ENCODE data around the gene TOMM70. TPM values are rescaled to one million over a fixed set of nuclear protein-coding genes. Genes with fewer than 3 reads are reported as not detected.

Gene TOMM70
- total and polyA plus RNA-seq, 3 donors from 2014 or later = 32.9 to 43.3 (median 35.4) TPM

GRCh38 chr3:100402256-100402655 lies 1.4 kb upstream of the TOMM70 start:
- Histone ChIP-seq H3K27me3 (no peaks in the 10 kb centered on the region), H3K9me3 (no peaks in the 10 kb centered on the region), H3K36me3 (ENCODE audit: low read depth, missing control alignments) (no peaks in the 10 kb centered on the region), H3K27ac (no peak overlapping the region), H3K4me3 (peak overlapping the region; percentile 87 to 94), H3K4me1 (peaks cover 19% of the 10 kb centered on the region)
- no peak for DNase-seq
- TF ChIP-seq POLR2A (IDR thresholded peaks at IDR 0.05) = no peak
- TF ChIP-seq, protein P1, sequence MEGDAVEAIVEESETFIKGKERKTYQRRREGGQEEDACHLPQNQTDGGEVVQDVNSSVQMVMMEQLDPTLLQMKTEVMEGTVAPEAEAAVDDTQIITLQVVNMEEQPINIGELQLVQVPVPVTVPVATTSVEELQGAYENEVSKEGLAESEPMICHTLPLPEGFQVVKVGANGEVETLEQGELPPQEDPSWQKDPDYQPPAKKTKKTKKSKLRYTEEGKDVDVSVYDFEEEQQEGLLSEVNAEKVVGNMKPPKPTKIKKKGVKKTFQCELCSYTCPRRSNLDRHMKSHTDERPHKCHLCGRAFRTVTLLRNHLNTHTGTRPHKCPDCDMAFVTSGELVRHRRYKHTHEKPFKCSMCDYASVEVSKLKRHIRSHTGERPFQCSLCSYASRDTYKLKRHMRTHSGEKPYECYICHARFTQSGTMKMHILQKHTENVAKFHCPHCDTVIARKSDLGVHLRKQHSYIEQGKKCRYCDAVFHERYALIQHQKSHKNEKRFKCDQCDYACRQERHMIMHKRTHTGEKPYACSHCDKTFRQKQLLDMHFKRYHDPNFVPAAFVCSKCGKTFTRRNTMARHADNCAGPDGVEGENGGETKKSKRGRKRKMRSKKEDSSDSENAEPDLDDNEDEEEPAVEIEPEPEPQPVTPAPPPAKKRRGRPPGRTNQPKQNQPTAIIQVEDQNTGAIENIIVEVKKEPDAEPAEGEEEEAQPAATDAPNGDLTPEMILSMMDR (IDR thresholded peaks at IDR 0.05) = no peak
- intact Hi-C loops (cut with DNase I; ENCODE audit: low total_unique reads) = no loop called here
- 13 to 14% methylated on average over 2 of the region's 2 CpGs for WGBS, 2 donors

DNA sequence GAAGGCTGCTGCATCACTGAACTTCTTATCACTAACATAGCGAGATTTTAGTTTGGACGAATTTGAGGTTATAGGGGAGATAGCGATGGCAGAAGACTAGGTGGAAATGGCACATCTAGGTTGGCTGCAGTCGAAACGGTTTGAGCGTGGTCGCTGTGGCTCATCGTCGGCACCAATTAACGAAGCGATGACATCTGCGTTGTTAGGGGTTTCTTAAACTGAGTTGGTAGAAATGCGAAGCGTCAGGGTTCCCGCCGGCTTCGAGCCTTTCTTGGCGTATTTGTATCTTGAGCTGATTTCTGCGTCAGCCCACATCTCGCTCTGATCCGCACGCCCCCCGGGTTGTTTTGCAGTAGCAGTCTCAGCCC lies 769 bp upstream of the TOMM70 start:
- no peak for TF ChIP-seq POLR2A (IDR thresholded peaks at IDR 0.05)
- TF ChIP-seq, protein P1 (IDR thresholded peaks at IDR 0.05) = no peak
- intact Hi-C loops (cut with DNase I; ENCODE audit: low total_unique reads) = no loop called here
- Histone ChIP-seq H3K4me1 (peaks cover 19% of the 10 kb centered on the region), H3K9me3 (no peaks in the 10 kb centered on the region), H3K4me3 (peak overlapping the region; percentile 87 to 94), H3K27ac (peak overlapping the region; percentile 78 to 88), H3K36me3 (ENCODE audit: low read depth, missing control alignments) (no peaks in the 10 kb centered on the region), H3K27me3 (no peaks in the 10 kb centered on the region)
- peak; percentile 35 for DNase-seq
- 0 to 1% methylated on average over 23 of the region's 23 CpGs for WGBS, 2 donors

GRCh38 chr3:100400419-100400779 lies 490 bp downstream of the TOMM70 start:
- DNase-seq = no peak
- peak overlapping the region; percentile 87 to 94 for H3K4me3 ChIP-seq
- WGBS, 2 donors = 0 to 2% methylated on average over 12 to 22 of the region's 22 CpGs
- TF ChIP-seq, protein P1 (IDR thresholded peaks at IDR 0.05) = no peak
- no peak for TF ChIP-seq POLR2A (IDR thresholded peaks at IDR 0.05)
- no peaks in the 10 kb centered on the region for H3K27me3 ChIP-seq
- H3K9me3 ChIP-seq = no peaks in the 10 kb centered on the region
- peak overlapping the region; percentile 78 to 88 for H3K27ac ChIP-seq
- H3K36me3 ChIP-seq (ENCODE audit: low read depth, missing control alignments) = no peaks in the 10 kb centered on the region
- intact Hi-C loops (cut with DNase I; ENCODE audit: low total_unique reads) = no loop called here
- peaks cover 19% of the 10 kb centered on the region for H3K4me1 ChIP-seq

GRCh38 chr3:100399341-100400071 lies 1.4 kb downstream of the TOMM70 start:
- no peak for TF ChIP-seq POLR2A (IDR thresholded peaks at IDR 0.05)
- 40 to 44% methylated on average over 9 of the region's 9 CpGs for WGBS, 2 donors
- intact Hi-C loops (cut with DNase I; ENCODE audit: low total_unique reads) = no loop called here
- H3K4me1 ChIP-seq = peaks cover 19% of the 10 kb centered on the region
- no peaks in the 10 kb centered on the region for H3K27me3 ChIP-seq
- H3K27ac ChIP-seq = no peak overlapping the region
- peak overlapping the region; percentile 87 to 94 for H3K4me3 ChIP-seq
- H3K36me3 ChIP-seq (ENCODE audit: low read depth, missing control alignments) = no peaks in the 10 kb centered on the region
- H3K9me3 ChIP-seq = no peaks in the 10 kb centered on the region
- no peak for DNase-seq

- H3K27ac ChIP-seq = no peak overlapping the region
- DNase-seq = no peak
- WGBS, 2 donors = 92 to 95% methylated on average over 2 of the region's 2 CpGs
- intact Hi-C loops (cut with DNase I; ENCODE audit: low total_unique reads) = no loop called here
- TF ChIP-seq, protein P1 (IDR thresholded peaks at IDR 0.05) = no peak
- no peak for TF ChIP-seq POLR2A (IDR thresholded peaks at IDR 0.05)
- H3K36me3 ChIP-seq (ENCODE audit: low read depth, missing control alignments) = no peaks in the 10 kb centered on the region
- no peaks in the 10 kb centered on the region for H3K9me3 ChIP-seq
- peaks cover 6% of the 10 kb centered on the region for H3K4me1 ChIP-seq
- no peaks in the 10 kb centered on the region for H3K27me3 ChIP-seq
- no peak overlapping the region for H3K4me3 ChIP-seq
Measured at GRCh38 chr3:100396967-100397366, 3.9 kb downstream of the TOMM70 start.
